Smooth muscle cell (in vitro differentiated cells): ENCODE data around the gene KAT2A. TPM values are rescaled to one million over a fixed set of nuclear protein-coding genes. Genes with fewer than 3 reads are reported as not detected.

ENCODE experiments used
- DNase-seq: peaks from one replicate; lab custom pipeline; 2025; ENCODE audit not compliant: unreplicated experiment; lab: John Stamatoyannopoulos, UW
- H2AFZ ChIP-seq: fragments of 200-600 bp; sonication (generic); 2 replicates; pipeline ENCODE4 v1.6.0; 2016; ENCODE audit warnings: antibody characterized with exemption, low read depth, mild to moderate bottlenecking
- H3F3A ChIP-seq: fragments of 200-600 bp; sonication (generic); 2 replicates; pipeline ENCODE4 v1.6.0; 2017; ENCODE audit warnings: antibody characterized with exemption, low read depth
- H3K27ac ChIP-seq: fragments of 200-600 bp; sonication (generic); 2 replicates; pipeline ENCODE4 v1.5.1; 2016; ENCODE audit warnings: low read depth, mild to moderate bottlenecking
- H3K27me3 ChIP-seq: fragments of 200-600 bp; sonication (generic); 2 replicates; pipeline ENCODE4 v1.6.1; 2016; ENCODE audit warnings: low read depth, mild to moderate bottlenecking
- H3K36me3 ChIP-seq: fragments of 200-600 bp; sonication (generic); 2 replicates; pipeline ENCODE4 v1.5.1; 2016; ENCODE audit warnings: low read depth
- H3K4me1 ChIP-seq: fragments of 200-600 bp; sonication (generic); 2 replicates; pipeline ENCODE4 v1.5.1; 2016; ENCODE audit warnings: low read depth
- H3K4me2 ChIP-seq: fragments of 200-600 bp; sonication (generic); 2 replicates; pipeline ENCODE4 v1.6.0; 2016; ENCODE audit warnings: mild to moderate bottlenecking
- H3K4me3 ChIP-seq: fragments of 200-600 bp; sonication (generic); 2 replicates; pipeline ENCODE4 v1.5.1; 2016; ENCODE audit warnings: mild to moderate bottlenecking
- H3K79me2 ChIP-seq: fragments of 200-600 bp; sonication (generic); 2 replicates; pipeline ENCODE4 v1.6.0; 2016; ENCODE audit warnings: low read depth, mild to moderate bottlenecking
- H3K9ac ChIP-seq: fragments of 200-600 bp; sonication (generic); 2 replicates; pipeline ENCODE4 v1.6.0; 2016; ENCODE audit warnings: low read depth
- H3K9me3 ChIP-seq: fragments of 200-600 bp; sonication (generic); replicated peaks from 2 replicates; pipeline ENCODE4 v1.5.1; 2016; ENCODE audit warnings: low read depth
- H4K20me1 ChIP-seq: fragments of 200-600 bp; sonication (generic); 2 replicates; pipeline ENCODE4 v1.6.0; 2016; ENCODE audit warnings: low read depth
- CTCF ChIP-seq: fragments of 200-600 bp; sonication (generic); IDR thresholded peaks from 2 replicates; pipeline ENCODE4 v1.5.1; 2017; ENCODE audit warnings: borderline replicate concordance, mild to moderate bottlenecking, antibody characterized with exemption; ENCODE audit not compliant: insufficient read depth, poor library complexity, severe bottlenecking
- WGBS: methylation state at CpG from one replicate; pipeline ENCODE4 v1.1.7; 2016; ENCODE audit warnings: low lambda C conversion rate; 5-methylcytosine and 5-hydroxymethylcytosine counted together
- polyA plus RNA-seq: library from polyadenylated mRNA; unstranded; fragments of >200 nt; fragmentation: Nextera tagmentation; extraction: Ambion mirVana; gene quantifications from 2 replicates; pipeline ENCODE4 v1.2.1, GENCODE V29; 2016
- total RNA-seq: library from RNA; depleted of rRNA; stranded (reverse); fragments of >200 nt; gene quantifications from 2 replicates; pipeline ENCODE4 v1.2.3, GENCODE V29; 2014

KAT2A gene
- total and polyA plus RNA-seq, 2 experiments from 2014 or later, result 17.1 to 25.3 TPM

GRCh38 chr17:42116705-42117396, 4.3 kb downstream of the KAT2A start:
- H3K79me2 ChIP-seq, result no peaks in the 10 kb centered on the region
- WGBS, result 60% methylated on average over 18 of the region's 18 CpGs
- no peaks in the 10 kb centered on the region for H3K4me1 ChIP-seq
- no peaks in the 10 kb centered on the region for H3F3A ChIP-seq
- no peaks in the 10 kb centered on the region for H3K36me3 ChIP-seq
- H3K27me3 ChIP-seq, result no peaks in the 10 kb centered on the region
- no peaks in the 10 kb centered on the region for H4K20me1 ChIP-seq
- no peak overlapping the region for H3K4me2 ChIP-seq
- no peak overlapping the region for H3K4me3 ChIP-seq
- TF ChIP-seq CTCF, result peak; percentile 68
- no peaks in the 10 kb centered on the region for H3K9me3 ChIP-seq
- no peak overlapping the region for H2AFZ ChIP-seq
- H3K27ac ChIP-seq, result no peak overlapping the region
- DNase-seq, result no peak
- H3K9ac ChIP-seq, result no peak overlapping the region

- Histone ChIP-seq H3K4me3 (no peak overlapping the region), H3K4me2 (no peak overlapping the region), H3K36me3 (no peaks in the 10 kb centered on the region), H3K4me1 (no peaks in the 10 kb centered on the region), H2AFZ (no peak overlapping the region), H3K27me3 (no peaks in the 10 kb centered on the region), H3K27ac (no peak overlapping the region), H3K79me2 (no peaks in the 10 kb centered on the region), H3K9ac (no peak overlapping the region), H3F3A (no peaks in the 10 kb centered on the region), H4K20me1 (no peaks in the 10 kb centered on the region), H3K9me3 (no peaks in the 10 kb centered on the region)
- TF ChIP-seq CTCF, result no peak
- WGBS, result 97% methylated on average over 9 of the region's 9 CpGs
- DNase-seq, result no peak
Observed at GRCh38 chr17:42114118-42114517, 7.0 kb downstream of the KAT2A start.

GRCh38 chr17:42113293-42114069, 7.7 kb downstream of the KAT2A start:
- TF ChIP-seq CTCF, result no peak
- no peaks in the 10 kb centered on the region for H3K79me2 ChIP-seq
- 96% methylated on average over 28 of the region's 28 CpGs for WGBS
- no peaks in the 10 kb centered on the region for H3K9me3 ChIP-seq
- no peak overlapping the region for H3K27ac ChIP-seq
- no peaks in the 10 kb centered on the region for H3K27me3 ChIP-seq
- no peak overlapping the region for H3K9ac ChIP-seq
- no peak overlapping the region for H3K4me2 ChIP-seq
- H4K20me1 ChIP-seq, result no peaks in the 10 kb centered on the region
- no peaks in the 10 kb centered on the region for H3F3A ChIP-seq
- no peaks in the 10 kb centered on the region for H3K36me3 ChIP-seq
- no peak overlapping the region for H3K4me3 ChIP-seq
- H2AFZ ChIP-seq, result no peak overlapping the region
- no peaks in the 10 kb centered on the region for H3K4me1 ChIP-seq
- DNase-seq, result no peak
